ENCODE data around the gene CFAP20DC.

The CFAP20DC gene

DNA sequence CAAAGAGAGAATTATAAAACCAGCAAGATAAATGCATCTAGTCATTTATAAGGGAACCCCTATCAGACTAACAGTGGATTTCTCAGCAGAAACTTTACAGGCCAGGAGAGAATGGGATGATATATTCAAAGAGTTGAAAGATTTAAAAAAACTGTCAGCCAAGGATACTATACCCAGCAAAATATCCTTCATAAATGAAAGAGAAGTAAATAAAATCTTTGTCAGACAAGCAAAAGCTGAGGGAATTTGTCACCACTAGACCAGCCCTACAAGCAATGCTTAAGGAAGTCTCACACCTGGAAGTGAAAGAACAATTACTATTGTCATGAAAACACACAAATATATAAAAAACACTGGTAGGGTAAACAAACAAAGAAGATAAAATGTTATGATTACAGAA, 269.9 kb downstream of the CFAP20DC start:
- no peaks in the 10 kb centered on the region for H3K4me1 ChIP-seq (ENCODE audit: control insufficient read depth in 2 of 2, insufficient read depth in 2 of 2, low read length in 2 of 2)
- H3K27me3 ChIP-seq (ENCODE audit: control insufficient read depth in 2 of 2, insufficient read depth in 2 of 2, low read length in 2 of 2): no peaks in the 10 kb centered on the region
- no peaks in the 10 kb centered on the region for H3K36me3 ChIP-seq (ENCODE audit: control insufficient read depth in 2 of 2, insufficient read depth in 2 of 2, low read length in 2 of 2)
- no peak overlapping the region for H3K4me3 ChIP-seq (ENCODE audit: low read length in 2 of 2)
- H3K27ac ChIP-seq (ENCODE audit: low read depth in 2 of 2, low read length in 2 of 2): no peak overlapping the region
- peaks cover 6 to 8% of the 10 kb centered on the region in 2 donors for H3K9me3 ChIP-seq (ENCODE audit: control insufficient read depth in 2 of 2, low read length in 2 of 2)
- H3K9ac ChIP-seq (ENCODE audit: low read depth in 1 of 2, low read length in 2 of 2): no peak overlapping the region

DNA sequence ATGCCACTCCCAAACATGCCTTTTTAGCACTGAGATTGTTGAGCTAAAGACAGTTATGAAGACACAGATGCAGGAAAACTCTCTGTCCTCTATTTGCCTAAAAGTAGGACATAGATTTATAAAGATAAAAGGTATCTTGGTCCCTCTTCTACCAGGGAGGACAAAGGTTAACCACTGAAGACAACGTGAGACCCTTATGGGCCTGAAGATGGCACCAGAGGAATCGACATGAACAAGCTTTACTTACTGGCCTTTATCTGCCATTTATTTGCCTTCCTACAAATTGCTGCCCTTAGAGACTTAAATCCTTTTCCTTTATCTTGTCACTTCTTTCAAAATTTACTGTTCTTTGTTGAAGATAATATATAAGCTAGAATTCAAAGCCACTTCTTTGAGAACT, 273.6 kb downstream of the CFAP20DC start:
- Histone ChIP-seq H3K27me3 (ENCODE audit: control insufficient read depth in 2 of 2, insufficient read depth in 2 of 2, low read length in 2 of 2) (no peaks in the 10 kb centered on the region), H3K27ac (ENCODE audit: low read depth in 2 of 2, low read length in 2 of 2) (no peak overlapping the region), H3K4me3 (ENCODE audit: low read length in 2 of 2) (no peak overlapping the region), H3K9me3 (ENCODE audit: control insufficient read depth in 2 of 2, low read length in 2 of 2) (peaks cover 6 to 8% of the 10 kb centered on the region in 2 donors), H3K4me1 (ENCODE audit: control insufficient read depth in 2 of 2, insufficient read depth in 2 of 2, low read length in 2 of 2) (no peaks in the 10 kb centered on the region), H3K9ac (ENCODE audit: low read depth in 1 of 2, low read length in 2 of 2) (no peak overlapping the region), H3K36me3 (ENCODE audit: control insufficient read depth in 2 of 2, insufficient read depth in 2 of 2, low read length in 2 of 2) (no peaks in the 10 kb centered on the region)

DNA sequence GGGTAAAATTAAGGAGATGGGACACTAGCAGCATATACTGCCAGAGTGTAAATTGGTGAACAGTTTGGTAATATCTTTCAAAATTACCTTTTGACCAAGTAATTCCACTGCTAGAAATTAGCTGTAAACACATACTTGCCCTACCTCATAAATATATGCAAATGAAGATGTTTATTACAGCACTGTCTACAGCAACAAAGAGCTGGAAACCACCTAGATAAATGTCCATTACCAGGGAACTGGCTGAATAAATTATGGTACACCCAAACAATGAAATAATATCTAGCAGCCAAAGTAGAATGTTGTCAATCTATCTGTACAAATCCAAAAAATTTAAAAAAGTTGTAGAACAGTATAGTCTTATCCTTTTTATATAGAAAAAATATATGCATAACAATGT, 277.4 kb downstream of the CFAP20DC start:
- Histone ChIP-seq H3K27ac (ENCODE audit: low read depth in 2 of 2, low read length in 2 of 2) (no peak overlapping the region), H3K4me1 (ENCODE audit: control insufficient read depth in 2 of 2, insufficient read depth in 2 of 2, low read length in 2 of 2) (no peaks in the 10 kb centered on the region), H3K36me3 (ENCODE audit: control insufficient read depth in 2 of 2, insufficient read depth in 2 of 2, low read length in 2 of 2) (no peaks in the 10 kb centered on the region)

DNA sequence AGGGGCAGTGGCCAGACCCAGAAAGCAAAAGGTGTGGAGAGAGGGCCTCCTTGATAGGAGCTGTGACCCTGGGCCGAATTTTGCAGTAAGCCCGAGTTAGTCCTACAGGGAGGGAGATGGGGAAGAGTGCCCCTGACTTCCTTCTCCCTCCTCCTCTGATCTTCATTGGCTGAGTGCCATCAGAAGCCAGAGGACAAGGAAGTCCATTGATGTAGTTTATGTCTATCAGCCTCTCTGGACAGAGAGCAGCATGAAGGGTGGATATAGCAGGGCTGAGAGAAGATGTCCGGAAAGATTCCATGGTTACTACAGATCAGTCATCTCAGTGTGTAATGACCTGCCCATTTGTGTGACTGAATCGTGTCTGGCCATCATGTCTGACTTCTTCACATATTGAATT, 280.8 kb downstream of the CFAP20DC start:
- Histone ChIP-seq H3K27ac (ENCODE audit: low read depth in 2 of 2, low read length in 2 of 2) (no peak overlapping the region), H3K4me3 (ENCODE audit: low read length in 2 of 2) (no peak overlapping the region), H3K36me3 (ENCODE audit: control insufficient read depth in 2 of 2, insufficient read depth in 2 of 2, low read length in 2 of 2) (no peaks in the 10 kb centered on the region), H3K9ac (ENCODE audit: low read depth in 1 of 2, low read length in 2 of 2) (no peak overlapping the region), H3K4me1 (ENCODE audit: control insufficient read depth in 2 of 2, insufficient read depth in 2 of 2, low read length in 2 of 2) (no peaks in the 10 kb centered on the region), H3K9me3 (ENCODE audit: control insufficient read depth in 2 of 2, low read length in 2 of 2) (no peaks in the 10 kb centered on the region), H3K27me3 (ENCODE audit: control insufficient read depth in 2 of 2, insufficient read depth in 2 of 2, low read length in 2 of 2) (no peaks in the 10 kb centered on the region)

More for the DNA sequence above, 277.4 kb downstream of the CFAP20DC start:
- no peaks in the 10 kb centered on the region for H3K9me3 ChIP-seq (ENCODE audit: control insufficient read depth in 2 of 2, low read length in 2 of 2)
- no peaks in the 10 kb centered on the region for H3K27me3 ChIP-seq (ENCODE audit: control insufficient read depth in 2 of 2, insufficient read depth in 2 of 2, low read length in 2 of 2)
- no peak overlapping the region for H3K4me3 ChIP-seq (ENCODE audit: low read length in 2 of 2)
- H3K9ac ChIP-seq (ENCODE audit: low read depth in 1 of 2, low read length in 2 of 2): no peak overlapping the region

DNA sequence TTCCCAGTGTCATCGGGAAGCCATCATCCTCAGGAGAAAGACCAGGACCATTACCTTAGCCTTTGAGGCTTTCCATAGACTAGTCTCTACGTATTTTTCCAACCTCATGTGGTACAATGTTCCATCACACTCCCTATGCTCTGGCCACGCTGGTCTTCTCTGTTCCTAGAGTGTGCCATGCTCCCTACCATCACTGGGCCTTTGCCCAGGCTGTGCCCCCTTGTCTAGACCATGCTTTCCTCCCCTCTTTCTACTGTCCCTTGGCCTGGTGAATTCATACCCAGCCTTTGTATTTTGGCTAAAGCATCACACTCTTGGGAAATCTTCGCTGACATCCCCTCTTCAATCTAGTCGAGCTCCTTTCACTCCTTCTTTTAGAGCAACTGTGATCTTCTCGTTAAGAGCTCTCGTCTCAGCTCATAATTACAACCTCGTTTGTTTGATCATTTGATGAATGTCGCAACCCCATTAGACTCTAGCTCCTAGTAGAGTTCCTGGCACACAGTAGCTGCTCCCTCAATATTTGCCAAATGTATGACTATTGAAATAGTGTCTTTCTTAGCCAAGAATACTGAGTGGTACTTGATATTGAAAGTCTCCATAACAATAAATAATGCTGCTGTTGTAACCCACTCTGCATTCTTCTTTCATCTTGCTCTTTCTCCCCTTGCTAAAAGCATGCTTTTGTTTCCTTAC, 283.1 kb downstream of the CFAP20DC start:
- Histone ChIP-seq H3K9me3 (ENCODE audit: control insufficient read depth in 2 of 2, low read length in 2 of 2) (no peaks in the 10 kb centered on the region), H3K4me3 (ENCODE audit: low read length in 2 of 2) (no peak overlapping the region), H3K4me1 (ENCODE audit: control insufficient read depth in 2 of 2, insufficient read depth in 2 of 2, low read length in 2 of 2) (no peaks in the 10 kb centered on the region), H3K27me3 (ENCODE audit: control insufficient read depth in 2 of 2, insufficient read depth in 2 of 2, low read length in 2 of 2) (no peaks in the 10 kb centered on the region), H3K36me3 (ENCODE audit: control insufficient read depth in 2 of 2, insufficient read depth in 2 of 2, low read length in 2 of 2) (no peaks in the 10 kb centered on the region), H3K9ac (ENCODE audit: low read depth in 1 of 2, low read length in 2 of 2) (no peak overlapping the region), H3K27ac (ENCODE audit: low read depth in 2 of 2, low read length in 2 of 2) (no peak overlapping the region)

DNA sequence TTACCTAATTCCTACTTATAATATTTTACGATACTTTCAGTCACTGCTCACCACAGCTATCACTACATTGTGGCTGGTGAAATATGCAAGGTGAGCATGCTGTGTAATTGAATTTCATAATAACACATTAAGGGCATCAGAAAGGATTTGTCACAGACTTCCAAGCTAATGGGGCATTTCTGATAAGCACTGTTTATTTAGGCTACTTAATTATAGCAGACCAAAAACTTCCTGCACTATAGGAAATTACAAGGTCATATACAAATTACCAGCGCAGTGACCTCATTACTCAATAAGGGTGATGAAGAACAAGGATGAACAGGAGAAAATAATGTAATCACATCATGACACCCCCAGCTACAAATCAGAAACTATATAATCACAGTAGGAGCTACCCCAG, 294.7 kb downstream of the CFAP20DC start:
- H3K9me3 ChIP-seq (ENCODE audit: control insufficient read depth in 2 of 2, low read length in 2 of 2): no peaks in the 10 kb centered on the region
- H3K4me1 ChIP-seq (ENCODE audit: control insufficient read depth in 2 of 2, insufficient read depth in 2 of 2, low read length in 2 of 2): no peaks in the 10 kb centered on the region
- H3K4me3 ChIP-seq (ENCODE audit: low read length in 2 of 2): no peak overlapping the region
- no peak overlapping the region for H3K27ac ChIP-seq (ENCODE audit: low read depth in 2 of 2, low read length in 2 of 2)
- no peak overlapping the region for H3K9ac ChIP-seq (ENCODE audit: low read depth in 1 of 2, low read length in 2 of 2)
- no peaks in the 10 kb centered on the region for H3K27me3 ChIP-seq (ENCODE audit: control insufficient read depth in 2 of 2, insufficient read depth in 2 of 2, low read length in 2 of 2)
- H3K36me3 ChIP-seq (ENCODE audit: control insufficient read depth in 2 of 2, insufficient read depth in 2 of 2, low read length in 2 of 2): no peaks in the 10 kb centered on the region

DNA sequence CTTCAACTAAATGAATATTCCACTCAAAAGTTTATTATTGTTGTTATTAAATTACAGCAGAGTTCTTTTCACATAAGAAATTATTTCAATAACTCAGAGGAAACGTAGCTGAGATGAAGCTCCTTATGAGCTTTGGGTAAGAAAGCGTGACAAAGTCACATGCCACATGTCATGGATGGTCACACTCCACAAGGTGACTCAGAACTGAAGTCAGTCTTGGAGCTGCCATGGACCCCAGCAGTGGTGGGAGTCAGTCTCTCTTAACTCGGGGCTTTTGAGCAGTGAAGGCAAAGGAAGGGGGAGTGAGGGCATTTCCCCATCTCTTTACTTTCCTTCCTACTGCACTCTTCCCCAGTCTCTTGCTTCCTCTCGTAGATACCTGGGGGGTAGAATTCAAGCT, 295.8 kb downstream of the CFAP20DC start:
- Histone ChIP-seq H3K27me3 (ENCODE audit: control insufficient read depth in 2 of 2, insufficient read depth in 2 of 2, low read length in 2 of 2) (no peaks in the 10 kb centered on the region), H3K9ac (ENCODE audit: low read depth in 1 of 2, low read length in 2 of 2) (no peak overlapping the region), H3K9me3 (ENCODE audit: control insufficient read depth in 2 of 2, low read length in 2 of 2) (no peaks in the 10 kb centered on the region), H3K4me1 (ENCODE audit: control insufficient read depth in 2 of 2, insufficient read depth in 2 of 2, low read length in 2 of 2) (no peaks in the 10 kb centered on the region), H3K36me3 (ENCODE audit: control insufficient read depth in 2 of 2, insufficient read depth in 2 of 2, low read length in 2 of 2) (no peaks in the 10 kb centered on the region), H3K27ac (ENCODE audit: low read depth in 2 of 2, low read length in 2 of 2) (no peak overlapping the region), H3K4me3 (ENCODE audit: low read length in 2 of 2) (no peak overlapping the region)

DNA sequence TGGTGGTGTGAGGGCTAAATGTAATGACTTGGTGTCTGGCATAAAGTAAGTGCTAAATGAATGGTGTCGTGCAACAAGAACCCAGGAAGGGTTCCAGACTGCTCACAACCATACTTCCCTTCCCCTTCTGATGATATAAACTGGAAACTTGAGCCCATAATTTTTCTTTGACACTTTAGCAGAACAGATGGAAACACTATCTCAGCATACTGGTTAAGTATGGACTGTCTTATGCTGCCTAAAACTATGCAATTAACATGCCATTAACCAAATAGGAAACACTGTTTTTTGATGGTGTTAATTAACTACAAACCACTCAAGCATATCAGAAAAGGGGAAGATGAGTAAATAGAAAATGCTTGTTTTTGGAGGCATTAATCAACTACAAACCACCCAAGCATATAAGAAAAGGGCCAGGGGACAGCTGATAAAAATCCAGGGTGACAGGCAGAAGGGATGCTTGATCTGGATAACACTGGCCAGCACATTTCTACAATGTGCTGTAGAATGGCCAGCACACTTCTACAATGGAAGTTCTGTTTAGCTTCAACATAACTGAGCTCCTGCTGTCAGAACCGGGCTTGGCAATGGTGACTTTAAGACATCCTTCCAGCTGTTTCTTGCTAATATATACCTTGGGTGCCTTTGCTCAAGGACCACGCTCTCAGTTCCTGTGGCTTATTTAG, 297.8 kb downstream of the CFAP20DC start:
- Histone ChIP-seq H3K4me3 (ENCODE audit: low read length in 2 of 2) (no peak overlapping the region), H3K9me3 (ENCODE audit: control insufficient read depth in 2 of 2, low read length in 2 of 2) (no peaks in the 10 kb centered on the region), H3K27me3 (ENCODE audit: control insufficient read depth in 2 of 2, insufficient read depth in 2 of 2, low read length in 2 of 2) (no peaks in the 10 kb centered on the region), H3K27ac (ENCODE audit: low read depth in 2 of 2, low read length in 2 of 2) (no peak overlapping the region), H3K9ac (ENCODE audit: low read depth in 1 of 2, low read length in 2 of 2) (no peak overlapping the region), H3K36me3 (ENCODE audit: control insufficient read depth in 2 of 2, insufficient read depth in 2 of 2, low read length in 2 of 2) (no peaks in the 10 kb centered on the region), H3K4me1 (ENCODE audit: control insufficient read depth in 2 of 2, insufficient read depth in 2 of 2, low read length in 2 of 2) (no peaks in the 10 kb centered on the region)

DNA sequence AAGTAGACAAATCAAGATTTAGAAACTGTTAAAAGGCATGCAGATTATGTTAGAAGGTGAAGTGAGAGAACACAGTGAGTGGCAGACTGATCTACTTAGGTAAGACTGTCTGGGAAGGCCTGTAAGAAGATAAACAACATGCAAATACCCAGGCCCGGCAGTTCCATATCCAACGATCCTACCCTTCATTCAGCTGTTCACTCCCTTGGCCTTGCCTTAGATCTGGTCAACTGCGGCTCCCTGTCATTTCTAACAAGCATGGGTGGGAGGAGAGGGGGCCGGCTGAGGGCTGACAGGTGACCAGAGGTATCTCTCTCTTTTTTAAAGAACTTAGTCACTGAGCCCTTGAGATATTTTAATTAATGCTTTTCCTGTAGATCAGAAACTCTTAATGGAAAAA, 298.6 kb downstream of the CFAP20DC start:
- no peak overlapping the region for H3K4me3 ChIP-seq (ENCODE audit: low read length in 2 of 2)
- no peak overlapping the region for H3K27ac ChIP-seq (ENCODE audit: low read depth in 2 of 2, low read length in 2 of 2)
- H3K36me3 ChIP-seq (ENCODE audit: control insufficient read depth in 2 of 2, insufficient read depth in 2 of 2, low read length in 2 of 2): no peaks in the 10 kb centered on the region
- H3K9ac ChIP-seq (ENCODE audit: low read depth in 1 of 2, low read length in 2 of 2): no peak overlapping the region
- H3K4me1 ChIP-seq (ENCODE audit: control insufficient read depth in 2 of 2, insufficient read depth in 2 of 2, low read length in 2 of 2): no peaks in the 10 kb centered on the region
- no peaks in the 10 kb centered on the region for H3K9me3 ChIP-seq (ENCODE audit: control insufficient read depth in 2 of 2, low read length in 2 of 2)
- no peaks in the 10 kb centered on the region for H3K27me3 ChIP-seq (ENCODE audit: control insufficient read depth in 2 of 2, insufficient read depth in 2 of 2, low read length in 2 of 2)

DNA sequence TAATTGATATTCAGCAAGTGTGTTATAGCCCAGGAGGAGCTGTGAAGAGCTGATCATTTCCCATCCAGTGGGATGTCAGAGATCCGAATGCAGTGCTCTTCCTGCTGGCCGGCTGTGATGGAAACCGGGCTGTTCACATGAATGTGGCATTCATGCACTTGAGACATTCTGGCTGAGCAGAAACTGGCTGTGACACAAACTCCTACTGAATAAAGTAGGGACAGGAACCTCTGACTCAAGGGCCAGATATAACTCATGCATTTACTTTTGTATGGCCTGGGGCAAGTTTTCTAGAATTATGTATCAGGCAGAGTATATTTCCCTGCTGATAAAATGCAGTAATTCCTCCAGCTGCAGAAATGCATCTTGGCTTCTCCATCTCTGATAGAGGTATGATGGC, 299.9 kb downstream of the CFAP20DC start:
- Histone ChIP-seq H3K4me1 (ENCODE audit: control insufficient read depth in 2 of 2, insufficient read depth in 2 of 2, low read length in 2 of 2) (no peaks in the 10 kb centered on the region), H3K36me3 (ENCODE audit: control insufficient read depth in 2 of 2, insufficient read depth in 2 of 2, low read length in 2 of 2) (no peaks in the 10 kb centered on the region), H3K4me3 (ENCODE audit: low read length in 2 of 2) (no peak overlapping the region), H3K27ac (ENCODE audit: low read depth in 2 of 2, low read length in 2 of 2) (no peak overlapping the region), H3K9me3 (ENCODE audit: control insufficient read depth in 2 of 2, low read length in 2 of 2) (no peaks in the 10 kb centered on the region), H3K9ac (ENCODE audit: low read depth in 1 of 2, low read length in 2 of 2) (no peak overlapping the region), H3K27me3 (ENCODE audit: control insufficient read depth in 2 of 2, insufficient read depth in 2 of 2, low read length in 2 of 2) (no peaks in the 10 kb centered on the region)
